Activated T-cell treated with anti-CD3 and anti-CD28 coated beads for 1 hour (primary cell): Measurements from ENCODE around the gene ASTL.
"Not testable (repeated sequence)": the region's sequence is repeated elsewhere in the genome, so short reads cannot be mapped to it uniquely, and the experiment has no call there.

ENCODE experiments used
- DNase-seq: peaks from one replicate; pipeline ENCODE4 v3.0.0-alpha.2; 2020; ENCODE audit warnings: low read depth

Gene ASTL

DNA sequence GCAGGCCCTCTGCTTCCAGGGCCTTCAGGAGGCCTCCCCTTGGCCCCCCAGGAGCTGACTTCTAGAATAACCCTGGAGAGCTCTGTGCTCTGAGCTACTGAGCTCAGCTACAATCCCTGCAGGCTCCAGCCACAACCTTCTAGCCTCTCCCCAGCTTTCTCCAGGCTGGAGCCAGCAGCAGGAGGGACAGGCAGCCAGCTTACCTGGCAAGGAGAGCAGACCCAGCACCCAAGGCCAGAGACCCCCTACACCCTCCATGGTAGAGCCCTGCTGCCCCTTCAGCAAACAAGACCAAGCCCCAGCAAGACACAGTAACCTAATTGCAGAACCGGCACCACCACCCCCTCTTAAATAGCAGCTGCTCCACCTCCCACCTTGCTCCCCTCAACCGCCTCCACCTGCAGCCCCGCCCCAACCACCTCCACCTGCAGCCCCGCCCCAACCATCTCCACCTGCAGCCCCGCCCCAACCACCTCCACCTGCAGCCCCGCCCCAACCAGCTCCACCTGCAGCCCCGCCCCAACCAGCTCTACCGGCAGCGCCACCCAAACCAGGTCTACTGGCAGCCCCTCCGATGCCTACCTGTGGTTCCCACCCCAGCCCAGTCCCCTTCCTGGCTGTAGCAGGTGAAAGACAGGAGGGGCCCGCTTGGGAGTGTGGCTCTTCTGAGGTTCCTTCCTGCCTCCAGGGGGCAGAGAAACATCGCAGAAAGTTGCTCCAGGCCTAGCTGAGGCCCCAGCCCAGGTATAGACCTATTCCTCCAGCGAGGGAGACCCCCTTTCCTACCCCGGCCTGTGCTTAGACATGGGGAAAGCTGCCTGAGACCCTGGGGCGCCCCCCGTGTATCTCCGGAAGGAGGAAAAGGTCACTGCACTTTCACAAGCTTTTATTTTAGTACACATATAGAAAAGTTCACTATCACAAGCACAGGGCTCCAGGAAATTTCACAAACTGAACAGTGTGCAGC lies at the start of gene ASTL:
TSS of gene ASTL (minus strand) at position 324 of the 967 bp plus-strand sequence. CDS start at position 258, 66 bp downstream.
- peak; percentile 61 for DNase-seq

DNA sequence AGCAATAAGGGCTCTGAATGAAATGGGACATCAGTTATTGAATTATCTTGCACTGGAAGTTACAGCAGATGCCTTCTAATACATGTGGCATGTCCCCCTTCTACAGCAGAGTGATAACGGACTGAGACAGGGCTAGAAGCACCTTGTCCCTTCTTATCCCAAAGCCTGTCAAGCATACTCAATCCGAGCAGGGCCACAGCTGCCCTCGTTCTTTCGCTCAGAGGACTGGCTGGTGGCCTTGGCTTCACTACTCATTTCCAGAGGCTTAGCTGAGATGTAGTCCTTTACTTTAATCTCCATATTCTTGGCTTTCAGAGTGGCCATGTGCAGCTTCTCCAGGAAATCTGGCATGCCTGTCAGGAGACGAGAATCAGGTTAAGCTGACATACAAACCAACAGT lies 48.3 kb upstream of the ASTL start:
- DNase-seq, result no peak

- DNase-seq, result no peak
These were observed 47.2 kb upstream of the ASTL start for GRCh38 chr2:96185516-96185915.

DNA sequence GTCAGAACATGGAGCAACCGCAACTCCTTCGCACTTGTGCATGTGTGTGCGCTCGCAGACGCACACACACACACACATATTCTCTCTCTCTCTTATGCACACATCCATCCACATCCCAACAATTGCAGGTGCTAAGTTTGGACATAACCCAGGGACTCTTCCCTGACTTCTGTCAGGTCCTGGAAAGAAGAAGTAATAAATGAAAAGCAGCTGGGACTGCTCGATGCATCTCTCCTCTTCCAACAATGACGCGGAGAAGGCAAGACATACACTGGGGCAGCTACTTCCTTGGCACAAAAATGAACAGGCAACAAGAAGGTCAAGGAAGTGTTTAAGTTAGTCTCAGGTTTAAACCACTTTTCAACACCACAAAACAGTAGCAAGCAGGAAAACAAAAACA lies 46.7 kb upstream of the ASTL start:
- no peak for DNase-seq

DNA sequence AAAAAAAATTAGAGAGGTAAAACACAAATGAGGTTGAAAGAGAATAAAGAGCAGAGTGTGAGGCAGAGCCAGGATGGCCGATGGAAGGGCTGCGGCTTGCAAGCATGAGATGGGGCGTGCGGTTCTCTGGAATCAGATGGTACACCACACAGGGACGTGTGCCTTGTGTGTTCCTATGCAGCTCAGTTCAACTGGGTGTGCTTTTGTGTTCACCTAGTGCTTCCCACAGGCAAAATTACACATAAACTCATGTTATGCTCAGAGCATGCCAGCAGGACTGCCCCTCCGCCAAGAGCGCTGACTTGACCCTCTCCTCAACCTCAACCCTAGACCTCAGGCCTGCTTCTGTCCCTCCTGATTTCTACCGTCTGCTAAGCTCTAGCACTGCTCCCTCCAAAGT lies 45.9 kb upstream of the ASTL start:
- no peak for DNase-seq

DNA sequence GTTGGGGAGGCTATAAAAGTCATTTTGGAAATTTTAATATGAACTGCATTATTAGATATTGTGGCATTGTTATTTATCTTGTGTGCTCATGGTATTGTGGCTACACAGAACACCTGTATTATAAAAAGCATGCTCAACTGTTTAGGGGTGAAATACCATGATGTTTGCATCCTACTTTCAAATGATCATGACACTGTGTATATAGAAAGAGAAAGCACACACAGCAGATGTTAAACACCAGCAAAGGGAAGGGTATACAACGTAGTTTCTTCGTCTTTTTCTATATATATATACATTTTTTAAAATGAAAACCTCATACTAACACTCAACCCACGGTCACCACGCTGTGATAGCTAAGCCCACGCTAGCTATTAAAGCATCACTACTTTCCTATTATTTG lies 43.2 kb upstream of the ASTL start:
- DNase-seq, result no peak

DNA sequence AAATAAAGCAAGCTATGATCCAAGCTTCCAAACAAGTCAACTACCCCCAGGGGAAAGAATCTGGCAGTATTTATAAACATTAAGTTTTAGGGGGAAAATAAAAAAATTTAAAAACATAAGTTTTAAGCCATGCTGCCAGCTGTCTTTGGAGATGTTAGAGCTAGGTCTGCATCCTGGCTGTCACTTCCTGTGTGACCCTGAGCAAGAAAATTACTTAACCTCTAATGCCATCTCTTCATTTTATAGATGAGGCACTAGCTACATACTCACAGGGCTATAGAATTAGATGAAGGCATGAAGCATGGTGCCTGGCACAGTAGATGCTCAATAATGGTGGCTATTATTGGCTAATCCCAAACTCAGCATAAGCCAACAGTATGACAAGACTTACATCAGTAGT lies 42.2 kb upstream of the ASTL start:
- no peak for DNase-seq

DNA sequence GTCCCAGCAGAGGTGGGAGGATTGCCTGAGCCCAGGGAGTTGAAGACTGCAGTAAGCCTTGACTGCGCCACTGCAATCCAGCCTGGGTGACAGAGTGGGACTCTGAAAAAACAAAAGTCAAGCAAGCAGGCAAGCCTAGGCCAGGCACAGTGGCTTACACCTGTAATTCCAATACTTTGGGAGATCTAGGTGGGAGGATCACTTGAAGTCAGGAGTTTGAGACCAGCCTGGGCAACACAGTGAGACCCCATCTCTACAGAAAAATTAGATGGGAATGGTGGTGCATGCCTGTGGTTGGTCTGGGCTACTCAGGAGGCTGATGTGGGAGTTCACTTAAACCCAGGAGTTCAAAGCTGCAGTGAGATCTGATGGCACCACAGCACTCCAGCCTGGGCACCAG lies 41.7 kb upstream of the ASTL start:
- no peak for DNase-seq

- no peak for DNase-seq
These were observed 38.4 kb upstream of the ASTL start for GRCh38 chr2:96176661-96177060.

- no peak for DNase-seq
These were observed 37.6 kb upstream of the ASTL start for GRCh38 chr2:96175951-96176350.

- peak; percentile 80 for DNase-seq
These were observed 36.2 kb upstream of the ASTL start for GRCh38 chr2:96174251-96175144.

- no peak for DNase-seq
These were observed 33.5 kb upstream of the ASTL start for GRCh38 chr2:96171831-96172230.

DNA sequence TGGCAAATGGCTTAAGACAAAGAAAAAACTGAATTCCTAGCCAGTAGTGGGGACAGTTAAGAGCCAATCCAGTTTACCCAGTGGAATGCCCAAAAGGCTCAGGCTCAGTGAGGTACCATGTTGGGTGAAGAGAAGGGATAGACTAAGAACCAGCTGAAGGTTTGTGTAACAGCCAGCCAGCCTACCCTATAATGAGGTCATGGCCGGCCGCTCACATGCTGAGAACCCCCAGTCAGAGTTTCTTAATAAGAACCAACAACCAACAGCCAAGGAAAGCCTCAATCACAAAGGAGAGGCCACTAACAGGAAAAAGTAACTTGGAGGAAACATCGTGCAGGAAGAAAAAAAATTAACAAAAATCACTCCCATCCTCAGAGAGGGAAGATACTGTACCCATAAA lies 32.3 kb upstream of the ASTL start:
- no peak for DNase-seq

DNA sequence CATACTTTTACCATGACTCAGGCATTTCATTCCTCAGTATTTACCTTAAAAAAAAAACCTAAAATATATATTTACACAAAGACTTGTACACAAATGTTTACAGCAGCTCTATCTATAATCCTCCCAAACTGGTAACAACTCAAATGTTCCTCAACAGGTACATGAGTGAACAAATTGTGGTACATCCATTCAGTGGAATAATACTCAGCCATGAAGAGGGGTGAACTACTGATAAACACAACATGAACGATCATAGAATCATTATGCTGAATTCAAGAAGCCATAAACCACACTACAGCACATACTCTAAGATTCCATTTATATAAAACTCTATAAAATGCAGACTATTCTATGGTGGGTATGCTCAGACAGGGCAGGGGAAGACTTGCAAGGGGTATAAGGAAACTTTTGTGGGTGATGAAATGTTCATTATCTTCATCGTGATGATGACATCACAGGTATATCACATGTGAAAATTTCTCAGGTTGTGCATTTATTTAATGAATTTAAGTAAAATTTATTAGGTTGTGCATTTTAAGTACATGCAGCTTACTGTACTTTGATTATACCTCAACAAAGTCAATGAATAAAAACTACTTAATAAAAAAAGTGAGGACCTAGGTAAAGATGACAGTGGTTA lies 31.7 kb upstream of the ASTL start:
- DNase-seq, result no peak

DNA sequence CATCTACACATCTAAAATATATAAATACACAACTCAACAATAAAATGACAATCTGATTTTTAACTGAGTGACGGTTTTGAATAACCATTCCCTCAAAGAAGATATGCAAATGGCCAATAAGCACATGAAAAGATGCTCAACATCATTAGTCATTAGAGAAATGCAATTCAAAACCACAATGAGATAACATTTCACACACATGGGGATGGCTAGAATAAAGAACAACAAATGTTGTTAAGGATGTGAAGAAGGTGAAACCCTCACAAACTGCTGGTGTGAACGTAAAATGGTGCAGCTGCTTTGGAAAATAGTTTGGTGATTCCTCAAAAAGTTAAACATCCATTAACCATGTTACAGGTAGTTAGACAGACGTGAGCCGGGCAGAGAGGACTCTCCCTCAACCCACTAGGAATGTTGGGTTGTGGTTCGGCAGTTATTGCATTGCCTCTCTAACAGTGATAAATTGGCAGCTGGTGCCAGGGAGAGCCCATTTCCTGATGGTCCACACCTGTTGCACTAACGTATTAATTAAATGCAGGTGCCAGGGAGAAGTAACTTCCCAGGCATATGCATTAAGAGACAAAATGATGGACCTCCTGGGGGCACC lies 29.2 kb upstream of the ASTL start:
- DNase-seq, result no peak

- DNase-seq, result no peak
These were observed 26.3 kb upstream of the ASTL start for GRCh38 chr2:96164459-96165184.

DNA sequence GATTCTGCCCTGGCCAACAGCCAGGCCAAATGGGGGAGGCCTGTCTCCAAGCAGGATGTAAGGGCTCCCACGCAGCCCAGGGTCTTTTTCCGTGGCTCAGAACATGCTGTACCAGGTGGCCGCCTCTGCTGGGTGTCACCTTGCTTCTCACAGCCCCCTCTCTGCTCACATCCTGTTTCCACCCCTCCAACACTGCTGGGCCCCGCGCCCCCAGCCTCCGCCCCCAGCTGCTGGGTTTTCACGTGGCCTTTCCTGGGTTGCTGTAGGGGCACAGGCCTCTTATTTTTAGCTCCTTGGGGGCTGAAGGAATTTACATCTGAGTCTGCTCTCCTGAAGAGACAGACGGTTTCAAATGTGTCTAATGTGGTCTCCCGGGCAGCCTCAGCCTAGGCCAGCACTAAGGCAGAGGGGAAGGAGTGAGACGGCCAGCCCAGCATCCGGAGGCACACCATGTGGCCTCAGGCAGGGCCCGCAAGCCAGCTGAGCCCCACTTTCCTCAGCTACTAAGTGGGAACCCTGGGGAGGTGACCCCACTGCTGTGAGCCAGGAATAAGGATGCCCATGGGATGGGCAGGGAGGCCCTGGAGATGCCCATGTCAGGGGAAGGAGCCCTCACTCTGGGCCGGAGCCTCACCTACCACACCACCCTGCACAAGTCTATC lies 25.6 kb upstream of the ASTL start:
- DNase-seq, result peak; percentile 51

GRCh38 chr2:96163415-96163767 lies 25.1 kb upstream of the ASTL start:
- DNase-seq, result no peak

DNA sequence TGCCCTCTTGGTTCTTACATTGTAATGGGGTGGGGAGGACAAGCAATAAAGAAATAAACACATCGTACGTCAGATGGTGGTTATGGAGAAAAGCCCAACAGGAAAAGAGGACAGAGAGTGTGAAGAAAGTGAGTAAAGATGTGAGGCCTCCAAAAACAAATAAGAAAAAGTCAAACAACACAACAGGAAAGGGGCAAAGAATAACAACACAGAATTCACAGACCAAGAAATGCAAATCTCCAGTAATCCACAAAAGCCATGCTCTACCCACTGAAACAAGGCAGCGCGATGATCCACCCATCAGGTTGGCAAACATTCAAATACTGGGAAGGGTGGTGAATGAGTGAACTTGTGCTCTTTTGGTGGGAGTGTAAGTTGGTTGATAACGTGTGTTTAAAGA lies 23.6 kb upstream of the ASTL start:
- DNase-seq, result no peak

- not testable (repeated sequence) for DNase-seq
These were observed 22.1 kb upstream of the ASTL start for GRCh38 chr2:96160366-96160765.
